IPS DF 4.7 (cell line): Measurements from ENCODE around the gene CIRBP.

Source experiments
- DNase-seq: peaks from one replicate; pipeline ENCODE4 v3.0.0-alpha.2; 2013; ENCODE audit warnings: low spot score; ENCODE audit errors: extremely low read depth

CIRBP gene

GRCh38 chr19:1278713-1279660 lies 9.9 kb downstream of the CIRBP start:
- DNase-seq: no peak

GRCh38 chr19:1279782-1280341 lies 10.7 kb downstream of the CIRBP start:
- no peak for DNase-seq

- DNase-seq: no peak
These were observed 11.8 kb downstream of the CIRBP start for GRCh38 chr19:1280636-1281568.

GRCh38 chr19:1281569-1282287 lies 12.6 kb downstream of the CIRBP start:
- no peak for DNase-seq

- no peak for DNase-seq
These were observed 13.6 kb downstream of the CIRBP start for GRCh38 chr19:1282588-1283206.

GRCh38 chr19:1283207-1283916 lies 14.2 kb downstream of the CIRBP start:
- no peak for DNase-seq

GRCh38 chr19:1283917-1284292 lies 14.8 kb downstream of the CIRBP start:
- no peak for DNase-seq

- no peak for DNase-seq
These were observed 15.3 kb downstream of the CIRBP start for GRCh38 chr19:1284293-1284978.

- DNase-seq: no peak
These were observed 16.0 kb downstream of the CIRBP start for GRCh38 chr19:1284979-1285736.

GRCh38 chr19:1285737-1286360 lies 16.7 kb downstream of the CIRBP start, which contains the start of gene EFNA2:
Gene EFNA2, plus strand, starts transcription at chr19:1285873. Its CDS starts 296 bp downstream, at chr19:1286169.
- DNase-seq: no peak

- DNase-seq: no peak
These were observed 17.6 kb downstream of the CIRBP start for GRCh38 chr19:1286487-1287353.

- DNase-seq: no peak
These were observed 18.5 kb downstream of the CIRBP start for GRCh38 chr19:1287354-1288225.

- DNase-seq: no peak
These were observed 19.1 kb downstream of the CIRBP start for GRCh38 chr19:1288226-1288612.

- no peak for DNase-seq
These were observed 19.9 kb downstream of the CIRBP start for GRCh38 chr19:1288833-1289685.

GRCh38 chr19:1289686-1290025 lies 20.5 kb downstream of the CIRBP start:
- DNase-seq: no peak
